K562 (cell line): ENCODE results near the gene TRDMT1. TPM values are rescaled to one million over a fixed set of nuclear protein-coding genes. Genes with fewer than 3 reads are reported as not detected.
A peak's percentile ranks its signal among the peaks of the same experiment; 100 is the strongest.

ENCODE experiments used
- ATAC-seq: fragments of 200-7000 bp; cut with Tn5 transposase; 3 replicates; pipeline ENCODE4 v1.9.1; 2020; ENCODE audit warnings: moderate library complexity
- BruUV-seq: library from RNA; stranded (reverse); fragments of 400-500 nt; replicated peaks from 2 replicates; lab custom pipeline; 2021; lab: Mats Ljungman, UMichigan
- CTCF ChIA-PET: fragments of 300-600 bp; formaldehyde crosslinking; extraction: SDS; loops from one replicate; lab custom pipeline; 2021; ENCODE audit warnings: low intra/inter-chr PET ratio; lab: Yijun Ruan, JAX
- POLR2A ChIA-PET: fragments of 300-600, 350-650 bp; sonication (Branson Sonifier 250); formaldehyde crosslinking; extraction: SDS; loops from one replicate; lab custom pipeline; 2021; ENCODE audit warnings: antibody characterized with exemption, inconsistent platforms; lab: Yijun Ruan, JAX
- DNase-seq, 4 experiments: peaks; one replicate each; pipeline versions ENCODE4 v3.0.0 to v3.0.0-alpha.2; 2011 to 2018; ENCODE audit warnings: low spot score in 3 of 4, mixed read lengths in 3 of 4; ENCODE audit errors: extremely low read depth in 1 of 4
- FAIRE-seq: peaks from 2 replicates; lab custom pipeline; 2011; peaks lifted over from hg19 to GRCh38; lab: Jason Lieb, UNC
- H2AFZ ChIP-seq: 2 replicates; pipeline ENCODE4 v1.6.0; 2011; ENCODE audit warnings: low read depth, low read length, control low read depth, inconsistent platforms
- H3K27ac ChIP-seq: fragments of 200-600 bp; 3 replicates; pipeline ENCODE4 v1.8.0; 2011; ENCODE audit warnings: low read depth, mild to moderate bottlenecking, control low read depth, inconsistent platforms, low read length, moderate library complexity, mixed read lengths; ENCODE audit errors: extremely low read depth
- H3K27me3 ChIP-seq, 2 experiments: fragments of 300-600 bp in 1 of 2; 2 replicates in 1 of 2; 3 replicates in 1 of 2; pipeline versions ENCODE4 v1.6.0 to v1.8.0; 2011; ENCODE audit warnings: inconsistent platforms in 2 of 2, low read length in 2 of 2, mild to moderate bottlenecking in 1 of 2, mixed read lengths in 1 of 2, moderate library complexity in 1 of 2; ENCODE audit not compliant: control insufficient read depth in 2 of 2, insufficient read depth in 2 of 2
- H3K36me3 ChIP-seq: fragments of 300-600 bp; 3 replicates; pipeline ENCODE4 v1.8.0; 2011; ENCODE audit warnings: mild to moderate bottlenecking, low read length, inconsistent platforms; ENCODE audit not compliant: control insufficient read depth, insufficient read depth
- H3K4me1 ChIP-seq, 2 experiments: fragments of 200-600 bp in 1 of 2; replicated peaks in 1 of 2; 2 replicates in 1 of 2; 3 replicates in 1 of 2; pipeline versions ENCODE4 v1.5.1 to v1.8.0; 2011; ENCODE audit warnings: inconsistent platforms in 2 of 2, low read length in 2 of 2, mild to moderate bottlenecking in 1 of 2, mixed read lengths in 1 of 2, moderate library complexity in 1 of 2; ENCODE audit not compliant: control insufficient read depth in 2 of 2, insufficient read depth in 2 of 2
- H3K4me2 ChIP-seq: 2 replicates; pipeline ENCODE4 v1.6.1; 2011; ENCODE audit warnings: low read length, control low read depth, inconsistent platforms, mixed read lengths; ENCODE audit not compliant: insufficient read depth
- H3K4me3 ChIP-seq: fragments of 200-600 bp; sonication (generic), shearing (Covaris generic); 2 replicates; pipeline ENCODE4 v1.5.1; 2016; ENCODE audit warnings: control low read depth, inconsistent platforms
- H3K79me2 ChIP-seq: fragments of 200-600 bp; 3 replicates; pipeline ENCODE4 v1.8.0; 2011; ENCODE audit warnings: low read length, inconsistent platforms; ENCODE audit not compliant: control insufficient read depth, insufficient read depth
- H3K9ac ChIP-seq, 2 experiments: 2 replicates each; pipeline versions ENCODE4 v1.6.0 to v1.6.1; 2011; ENCODE audit warnings: low read depth in 2 of 2, low read length in 2 of 2, control low read depth in 1 of 2, inconsistent platforms in 1 of 2, mild to moderate bottlenecking in 1 of 2, mixed read lengths in 1 of 2; ENCODE audit not compliant: insufficient read depth in 1 of 2
- H3K9me1 ChIP-seq: one replicate; pipeline ENCODE4 v1.6.0; 2011; ENCODE audit warnings: inconsistent platforms, mild to moderate bottlenecking, low read length, moderate library complexity; ENCODE audit not compliant: control insufficient read depth, insufficient read depth
- H3K9me3 ChIP-seq: replicated peaks from 2 replicates; pipeline ENCODE4 v1.5.1; 2011; ENCODE audit warnings: low read depth, low read length, inconsistent platforms; ENCODE audit not compliant: control insufficient read depth, insufficient read depth
- H4K20me1 ChIP-seq: replicated peaks from 2 replicates; pipeline ENCODE4 v1.6.1; 2011; ENCODE audit warnings: low read length, inconsistent platforms, mixed read lengths; ENCODE audit not compliant: control insufficient read depth, insufficient read depth
- CREBBP ChIP-seq: IDR thresholded peaks from one replicate; pipeline ENCODE4 v1.6.1; 2012; ENCODE audit warnings: low read depth, mild to moderate bottlenecking, control low read depth, inconsistent platforms, low read length
- DACH1 ChIP-seq: fragments of 450-650 bp; IDR thresholded peaks from 2 replicates; pipeline ENCODE4 v1.6.1; 2018; ENCODE audit not compliant: partially characterized antibody
- FOXJ3 ChIP-seq: sonication (generic); formaldehyde crosslinking; IDR thresholded peaks from 2 replicates; pipeline ENCODE4 v1.4.0; 2020; ENCODE audit warnings: mild to moderate bottlenecking, missing genetic modification reagents
- HIVEP1 ChIP-seq: fragments of 250-450 bp; sonication (Bioruptor Pico); IDR thresholded peaks from 2 replicates; pipeline ENCODE4 v1.4.0; 2020; ENCODE audit warnings: mild to moderate bottlenecking
- HNRNPUL1 ChIP-seq: fragments of 200-400 bp; formaldehyde crosslinking; IDR thresholded peaks from 2 replicates; pipeline ENCODE4 v1.6.1; 2017; ENCODE audit warnings: low read length
- L3MBTL2 ChIP-seq: fragments of 450-650 bp; IDR thresholded peaks from 2 replicates; pipeline ENCODE4 v1.6.1; 2016; ENCODE audit warnings: mild to moderate bottlenecking, moderate library complexity
- NCOA4 ChIP-seq: fragments of 450-650 bp; IDR thresholded peaks from 2 replicates; pipeline ENCODE4 v1.6.1; 2018; ENCODE audit warnings: mild to moderate bottlenecking; ENCODE audit not compliant: partially characterized antibody
- ZFX ChIP-seq: sonication (generic); formaldehyde crosslinking; IDR thresholded peaks from 2 replicates; pipeline ENCODE4 v1.8.0; 2022; ENCODE audit warnings: mild to moderate bottlenecking, missing genetic modification reagents, moderate library complexity
- WGBS: fragments of 100-300 bp; shearing (Covaris generic); methylation state at CpG from one replicate; pipeline ENCODE4 v1.1.6; 2016; ENCODE audit warnings: low coverage, mixed read lengths; ENCODE audit not compliant: insufficient coverage; ENCODE audit errors: missing lambda C conversion rate; 5-methylcytosine and 5-hydroxymethylcytosine counted together
- in situ Hi-C: fragments of 300-500 bp; cut with MboI; formaldehyde crosslinking; loops from 4 replicates; pipeline ENCODE4 v1.15.0; 2018; ENCODE audit warnings: inconsistent platforms, mixed read lengths
- intact Hi-C: fragments of 100-400 bp; cut with micrococcal nuclease; formaldehyde crosslinking; loops from 2 replicates; pipeline ENCODE4 v1.14.2; 2022
- polyA plus RNA-seq, 8 experiments: library from polyadenylated mRNA; depleted of rRNA in 4 of 8; stranded (reverse) in 5 of 8; unstranded in 3 of 8; fragments of >200 nt; fragmentation: Nextera tagmentation in 2 of 8; fragmentation: Illumina TruSeq in 1 of 8; extraction: Ambion mirVana in 2 of 8; extraction: Trizol in 1 of 8; gene quantifications; 2 replicates each; pipeline versions ENCODE4 v1.2.1 to v1.2.3, GENCODE V29; 2011 to 2014; ENCODE audit warnings: inconsistent platforms in 1 of 8, missing spikeins in 1 of 8
- total RNA-seq, 7 experiments: library from RNA; depleted of rRNA in 6 of 7; stranded (reverse); fragments of >200 nt in 6 of 7; fragmentation: Illumina TruSeq in 2 of 7; extraction: Trizol in 2 of 7; gene quantifications; 2 replicates each; pipeline versions ENCODE4 v1.2.1 to v1.2.3, GENCODE V29; 2011 to 2021; ENCODE audit warnings: low replicate concordance in 1 of 7
- TF ChIP-seq, protein P1 (sequence below), 3 experiments: fragments of 200-800 bp in 1 of 3; fragments of 250-450 bp in 1 of 3; fragments of 450-650 bp in 1 of 3; sonication (Bioruptor Pico) in 1 of 3; sonication (Bioruptor generic) in 1 of 3; formaldehyde crosslinking in 1 of 3; IDR thresholded peaks; 2 replicates each; pipeline versions ENCODE4 v1.6.1 to v1.8.0; 2016 to 2022; ENCODE audit warnings: mild to moderate bottlenecking in 2 of 3, missing genetic modification characterization in 2 of 3, missing compliant biosample characterization in 1 of 3, moderate library complexity in 1 of 3
- TF ChIP-seq, protein P2 (sequence below): sonication (generic); formaldehyde crosslinking; IDR thresholded peaks from 2 replicates; pipeline ENCODE4 v1.8.0; 2022; ENCODE audit warnings: mild to moderate bottlenecking, missing genetic modification reagents
- TF ChIP-seq, protein P3 (sequence below): fragments of 250-450 bp; sonication (Bioruptor Pico); IDR thresholded peaks from 2 replicates; pipeline ENCODE4 v1.9.0; 2021; ENCODE audit warnings: mild to moderate bottlenecking
- TF ChIP-seq, protein P4 (sequence below): fragments of 450-650 bp; IDR thresholded peaks from 2 replicates; pipeline ENCODE4 v1.7.0; 2016; ENCODE audit warnings: borderline replicate concordance

TRDMT1 gene
- total and polyA plus RNA-seq, 9 of the 15 experiments (the other 6 are each of a cell fraction or from before 2014, with no cell fraction given), result 5.4 to 12.6 (median 9.3) TPM

DNA sequence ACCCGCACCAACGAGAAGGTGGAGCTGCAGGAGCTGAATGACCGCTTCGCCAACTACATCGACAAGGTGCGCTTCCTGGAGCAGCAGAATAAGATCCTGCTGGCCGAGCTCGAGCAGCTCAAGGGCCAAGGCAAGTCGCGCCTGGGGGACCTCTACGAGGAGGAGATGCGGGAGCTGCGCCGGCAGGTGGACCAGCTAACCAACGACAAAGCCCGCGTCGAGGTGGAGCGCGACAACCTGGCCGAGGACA is 28.2 kb upstream of the TRDMT1 start:
- no peak for ATAC-seq
- Histone ChIP-seq H3K27me3 (no peaks in the 10 kb centered on the region), H3K9me1 (no peaks in the 10 kb centered on the region), H2AFZ (peak overlapping the region; percentile 95), H3K9ac (peak overlapping the region; percentile 72 to 97), H3K4me1 (peaks cover 21 to 36% of the 10 kb centered on the region in 2 experiments; a peak in 4 of 5 replicates), H4K20me1 (no peaks in the 10 kb centered on the region), H3K9me3 (no peaks in the 10 kb centered on the region), H3K27ac (peak overlapping the region; percentile 77), H3K4me3 (peak overlapping the region; percentile 71), H3K79me2 (peaks cover 45% of the 10 kb centered on the region), H3K4me2 (peak overlapping the region; percentile 86), H3K36me3 (peaks cover 41% of the 10 kb centered on the region)
- ChIA-PET CTCF (interaction anchor here (2.3 kb wide), 1 partner anchor 338 kb away, joined by 7 read pairs; no protein-coding TSS in a partner anchor), POLR2A (interaction anchor here (0.7 to 3.5 kb wide), 12 partner anchors 9 to 377 kb away, joined by 3 to 26 read pairs (median 6); partner anchors contain the start of gene TRDMT1)
- DNase-seq, result no peak
- FAIRE-seq, result no peak
- WGBS, result 2% methylated on average over 21 of the region's 21 CpGs
- intact Hi-C loops (loop anchor here (2.0 kb wide), 1 partner anchor 227 kb away; no protein-coding TSS in a partner anchor), in situ Hi-C loops (no loop called here)
- BruUV-seq, result no TSS peak
- peak; percentile 65; the same call in 1 of the 2 replicates for TF ChIP-seq L3MBTL2
- TF ChIP-seq NCOA4, result no peak
- TF ChIP-seq, protein P1, sequence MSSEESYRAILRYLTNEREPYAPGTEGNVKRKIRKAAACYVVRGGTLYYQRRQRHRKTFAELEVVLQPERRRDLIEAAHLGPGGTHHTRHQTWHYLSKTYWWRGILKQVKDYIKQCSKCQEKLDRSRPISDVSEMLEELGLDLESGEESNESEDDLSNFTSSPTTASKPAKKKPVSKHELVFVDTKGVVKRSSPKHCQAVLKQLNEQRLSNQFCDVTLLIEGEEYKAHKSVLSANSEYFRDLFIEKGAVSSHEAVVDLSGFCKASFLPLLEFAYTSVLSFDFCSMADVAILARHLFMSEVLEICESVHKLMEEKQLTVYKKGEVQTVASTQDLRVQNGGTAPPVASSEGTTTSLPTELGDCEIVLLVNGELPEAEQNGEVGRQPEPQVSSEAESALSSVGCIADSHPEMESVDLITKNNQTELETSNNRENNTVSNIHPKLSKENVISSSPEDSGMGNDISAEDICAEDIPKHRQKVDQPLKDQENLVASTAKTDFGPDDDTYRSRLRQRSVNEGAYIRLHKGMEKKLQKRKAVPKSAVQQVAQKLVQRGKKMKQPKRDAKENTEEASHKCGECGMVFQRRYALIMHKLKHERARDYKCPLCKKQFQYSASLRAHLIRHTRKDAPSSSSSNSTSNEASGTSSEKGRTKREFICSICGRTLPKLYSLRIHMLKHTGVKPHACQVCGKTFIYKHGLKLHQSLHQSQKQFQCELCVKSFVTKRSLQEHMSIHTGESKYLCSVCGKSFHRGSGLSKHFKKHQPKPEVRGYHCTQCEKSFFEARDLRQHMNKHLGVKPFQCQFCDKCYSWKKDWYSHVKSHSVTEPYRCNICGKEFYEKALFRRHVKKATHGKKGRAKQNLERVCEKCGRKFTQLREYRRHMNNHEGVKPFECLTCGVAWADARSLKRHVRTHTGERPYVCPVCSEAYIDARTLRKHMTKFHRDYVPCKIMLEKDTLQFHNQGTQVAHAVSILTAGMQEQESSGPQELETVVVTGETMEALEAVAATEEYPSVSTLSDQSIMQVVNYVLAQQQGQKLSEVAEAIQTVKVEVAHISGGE (CRISPR knock-in tag; IDR thresholded peaks at IDR 0.05), result no peak
- TF ChIP-seq, protein P2, sequence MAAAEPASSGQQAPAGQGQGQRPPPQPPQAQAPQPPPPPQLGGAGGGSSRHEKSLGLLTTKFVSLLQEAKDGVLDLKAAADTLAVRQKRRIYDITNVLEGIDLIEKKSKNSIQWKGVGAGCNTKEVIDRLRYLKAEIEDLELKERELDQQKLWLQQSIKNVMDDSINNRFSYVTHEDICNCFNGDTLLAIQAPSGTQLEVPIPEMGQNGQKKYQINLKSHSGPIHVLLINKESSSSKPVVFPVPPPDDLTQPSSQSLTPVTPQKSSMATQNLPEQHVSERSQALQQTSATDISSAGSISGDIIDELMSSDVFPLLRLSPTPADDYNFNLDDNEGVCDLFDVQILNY (CRISPR knock-in tag), result no peak
- TF ChIP-seq HIVEP1 (CRISPR knock-in tag), result no peak
- TF ChIP-seq, protein P3, sequence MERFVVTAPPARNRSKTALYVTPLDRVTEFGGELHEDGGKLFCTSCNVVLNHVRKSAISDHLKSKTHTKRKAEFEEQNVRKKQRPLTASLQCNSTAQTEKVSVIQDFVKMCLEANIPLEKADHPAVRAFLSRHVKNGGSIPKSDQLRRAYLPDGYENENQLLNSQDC (CRISPR knock-in tag), result no peak
- TF ChIP-seq, protein P4, sequence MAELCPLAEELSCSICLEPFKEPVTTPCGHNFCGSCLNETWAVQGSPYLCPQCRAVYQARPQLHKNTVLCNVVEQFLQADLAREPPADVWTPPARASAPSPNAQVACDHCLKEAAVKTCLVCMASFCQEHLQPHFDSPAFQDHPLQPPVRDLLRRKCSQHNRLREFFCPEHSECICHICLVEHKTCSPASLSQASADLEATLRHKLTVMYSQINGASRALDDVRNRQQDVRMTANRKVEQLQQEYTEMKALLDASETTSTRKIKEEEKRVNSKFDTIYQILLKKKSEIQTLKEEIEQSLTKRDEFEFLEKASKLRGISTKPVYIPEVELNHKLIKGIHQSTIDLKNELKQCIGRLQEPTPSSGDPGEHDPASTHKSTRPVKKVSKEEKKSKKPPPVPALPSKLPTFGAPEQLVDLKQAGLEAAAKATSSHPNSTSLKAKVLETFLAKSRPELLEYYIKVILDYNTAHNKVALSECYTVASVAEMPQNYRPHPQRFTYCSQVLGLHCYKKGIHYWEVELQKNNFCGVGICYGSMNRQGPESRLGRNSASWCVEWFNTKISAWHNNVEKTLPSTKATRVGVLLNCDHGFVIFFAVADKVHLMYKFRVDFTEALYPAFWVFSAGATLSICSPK, result no peak
- no peak for TF ChIP-seq FOXJ3 (CRISPR knock-in tag)
- TF ChIP-seq ZFX (CRISPR knock-in tag), result peak; percentile 81
- no peak for TF ChIP-seq CREBBP
- no peak for TF ChIP-seq DACH1
- no peak for TF ChIP-seq HNRNPUL1
